ENCODE results near the gene DNAJB12.
"Not testable (repeated sequence)": the region's sequence is repeated elsewhere in the genome, so short reads cannot be mapped to it uniquely, and the experiment has no call there.

Gene DNAJB12

DNA sequence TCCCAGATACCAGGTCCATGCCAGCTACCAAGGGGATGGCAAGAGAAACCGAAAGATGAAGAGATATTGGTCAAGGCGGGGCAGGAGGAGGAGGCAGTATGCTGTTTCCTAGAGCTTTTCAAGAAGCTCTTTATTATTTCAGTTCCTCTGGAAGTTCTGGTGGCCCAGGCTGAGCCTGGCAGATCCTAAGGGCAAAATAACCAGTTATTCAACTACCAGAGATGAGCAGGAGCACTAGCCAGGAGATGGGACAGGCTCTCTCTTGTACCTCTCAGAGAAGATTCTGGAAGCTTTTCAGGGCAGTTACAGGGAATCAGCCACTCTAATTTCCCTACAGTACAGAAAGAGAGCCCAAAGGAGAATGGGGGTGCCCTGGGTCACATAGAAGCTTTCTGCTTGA, 5.3 kb downstream of the DNAJB12 start:
- ChIA-PET CTCF (interaction anchor here (0.6 to 8.9 kb wide), 8 partner anchors 8 to 1036 kb away, joined by 3 to 81 read pairs (median 5); no protein-coding TSS in a partner anchor), POLR2A (no interaction called here)
- H3K4me3 ChIP-seq (ENCODE audit: low read depth, low read length): no peak overlapping the region
- no peak for TF ChIP-seq CTCF (IDR thresholded peaks at IDR 0.05; ENCODE audit: insufficient read depth, low read length, missing control alignments)
- DNase-seq (ENCODE audit: low read depth, low spot score): no peak

- DNase-seq (ENCODE audit: low read depth, low spot score): no peak
- ChIA-PET POLR2A (interaction anchor here (0.9 kb wide), 1 partner anchor 74 kb away, joined by 4 read pairs; the partner anchor contains the start of gene DDIT4), CTCF (interaction anchor here (1.3 to 8.9 kb wide), 5 partner anchors 10 to 452 kb away, joined by 3 to 81 read pairs (median 5); no protein-coding TSS in a partner anchor)
- H3K4me3 ChIP-seq (ENCODE audit: low read depth, low read length): no peak overlapping the region
- no peak for TF ChIP-seq CTCF (IDR thresholded peaks at IDR 0.05; ENCODE audit: insufficient read depth, low read length, missing control alignments)
Measured at GRCh38 chr10:72348282-72348681, 6.4 kb downstream of the DNAJB12 start.

DNA sequence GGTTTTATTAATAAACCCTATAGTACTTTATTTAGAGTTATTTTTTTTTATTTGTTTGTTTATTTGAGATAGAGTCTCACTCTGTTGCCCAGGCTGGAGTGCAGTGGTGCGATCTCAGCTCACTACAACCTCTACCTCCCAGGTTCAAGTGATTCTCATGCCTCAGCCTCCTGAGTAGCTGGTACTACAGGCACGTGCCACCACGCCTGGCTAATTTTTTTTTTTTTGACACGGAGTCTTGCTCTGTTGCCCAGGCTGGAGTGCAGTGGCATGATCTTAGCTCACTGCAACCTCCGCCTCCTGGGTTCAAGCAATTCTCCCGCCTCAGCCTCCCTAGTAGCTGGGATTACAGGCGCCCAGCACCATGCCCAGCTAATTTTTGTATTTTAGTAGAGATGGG, 8.6 kb downstream of the DNAJB12 start:
- H3K4me3 ChIP-seq (ENCODE audit: low read depth, low read length); POLR2A ChIA-PET; DNase-seq (ENCODE audit: low read depth, low spot score): not testable (repeated sequence)
- CTCF ChIA-PET: interaction anchor here (8.9 kb wide), 1 partner anchor 8 kb away, joined by 81 read pairs; no protein-coding TSS in a partner anchor

GRCh38 chr10:72344932-72345331, 9.8 kb downstream of the DNAJB12 start:
- no peak for DNase-seq (ENCODE audit: low read depth, low spot score)
- ChIA-PET CTCF (interaction anchor here (1.0 to 8.9 kb wide), 4 partner anchors 7 to 296 kb away, joined by 3 to 81 read pairs (median 19); partner anchors contain the start of gene DNAJB12), POLR2A (no interaction called here)
- no peak for TF ChIP-seq CTCF (IDR thresholded peaks at IDR 0.05; ENCODE audit: insufficient read depth, low read length, missing control alignments)
- H3K4me3 ChIP-seq (ENCODE audit: low read depth, low read length): no peak overlapping the region

DNA sequence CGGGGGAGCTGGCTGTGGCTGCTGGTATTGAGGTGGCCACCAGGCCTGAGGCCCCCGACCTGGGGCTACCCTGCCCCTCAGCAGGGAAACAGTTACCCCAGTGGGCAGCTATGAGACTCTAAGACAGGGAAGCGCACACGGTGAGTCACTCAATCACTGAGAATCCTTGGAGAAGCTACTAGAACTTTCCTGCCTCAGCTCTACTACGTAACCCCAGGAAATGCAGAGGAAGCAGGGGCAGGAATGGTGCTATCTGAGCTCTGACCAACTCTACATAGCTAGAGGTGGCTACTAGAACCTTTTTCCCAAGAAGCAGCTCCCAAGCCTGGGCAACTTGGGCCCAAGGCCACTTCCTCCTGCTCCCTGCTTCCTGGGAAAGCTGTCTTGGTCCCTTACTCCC, 11.8 kb downstream of the DNAJB12 start:
- no peak for DNase-seq (ENCODE audit: low read depth, low spot score)
- ChIA-PET CTCF (interaction anchor here (0.7 to 4.1 kb wide), 9 partner anchors 7 to 491 kb away, joined by 3 to 35 read pairs (median 5); partner anchors contain the start of gene DNAJB12), POLR2A (no interaction called here)
- no peak for TF ChIP-seq CTCF (IDR thresholded peaks at IDR 0.05; ENCODE audit: insufficient read depth, low read length, missing control alignments)
- H3K4me3 ChIP-seq (ENCODE audit: low read depth, low read length): no peak overlapping the region

DNA sequence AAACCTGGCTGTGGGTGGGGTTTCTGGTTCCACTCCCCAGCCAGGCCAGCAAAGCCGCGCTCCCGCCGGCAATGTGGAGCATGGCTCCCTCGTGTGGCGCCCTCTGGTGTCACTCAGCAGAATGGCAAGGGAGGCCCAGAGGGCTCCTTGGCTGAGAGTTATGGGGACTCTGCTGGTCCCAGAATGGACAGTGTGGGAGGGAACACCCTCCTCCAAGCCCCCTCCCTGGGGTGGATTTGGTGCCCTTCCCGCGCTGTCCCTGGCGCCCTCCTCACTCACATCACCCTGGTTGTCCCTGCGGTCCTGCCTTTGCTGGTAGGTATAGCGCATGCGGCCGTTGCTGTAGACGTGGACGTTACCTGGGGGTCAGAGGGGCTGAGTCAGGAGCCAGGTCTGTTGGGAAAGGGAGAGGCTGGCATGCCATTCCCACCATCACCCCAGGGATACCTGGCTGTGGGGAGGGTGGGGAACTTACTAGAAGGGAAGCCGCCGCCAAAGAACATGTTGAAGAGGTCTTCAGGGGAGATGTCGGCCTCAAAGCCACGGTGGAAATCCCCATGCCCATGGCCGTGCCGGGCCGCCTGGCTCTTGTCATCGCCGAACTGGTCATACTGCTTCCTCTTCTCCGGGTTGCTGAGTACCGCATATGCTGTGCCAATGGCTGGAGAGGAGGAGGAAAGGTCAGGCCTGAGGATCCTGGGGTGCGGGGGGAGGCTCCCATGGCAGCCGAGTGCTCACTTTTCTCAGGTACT, 14.0 kb downstream of the DNAJB12 start:
- POLR2A ChIA-PET: no interaction called here
- peak; percentile 93 for TF ChIP-seq CTCF (IDR thresholded peaks at IDR 0.05; ENCODE audit: insufficient read depth, low read length, missing control alignments)
- no peak for DNase-seq (ENCODE audit: low read depth, low spot score)
- no peak overlapping the region for H3K4me3 ChIP-seq (ENCODE audit: low read depth, low read length)
- CTCF ChIA-PET: interaction anchor here (0.7 to 5.0 kb wide), 20 partner anchors 8 to 721 kb away, joined by 3 to 81 read pairs (median 4); partner anchors contain the start of genes ANAPC16, ASCC1 and DNAJB12
